HG03571 (cell line): ENCODE results near the gene LHB.
"Not testable (repeated sequence)": the region's sequence is repeated elsewhere in the genome, so short reads cannot be mapped to it uniquely, and the experiment has no call there.

Source experiments
- ATAC-seq: cut with Tn5 transposase; IDR thresholded peaks from one replicate; pipeline ENCODE4 v1.9.1; 2021; ENCODE audit not compliant: unreplicated experiment

Gene LHB

DNA sequence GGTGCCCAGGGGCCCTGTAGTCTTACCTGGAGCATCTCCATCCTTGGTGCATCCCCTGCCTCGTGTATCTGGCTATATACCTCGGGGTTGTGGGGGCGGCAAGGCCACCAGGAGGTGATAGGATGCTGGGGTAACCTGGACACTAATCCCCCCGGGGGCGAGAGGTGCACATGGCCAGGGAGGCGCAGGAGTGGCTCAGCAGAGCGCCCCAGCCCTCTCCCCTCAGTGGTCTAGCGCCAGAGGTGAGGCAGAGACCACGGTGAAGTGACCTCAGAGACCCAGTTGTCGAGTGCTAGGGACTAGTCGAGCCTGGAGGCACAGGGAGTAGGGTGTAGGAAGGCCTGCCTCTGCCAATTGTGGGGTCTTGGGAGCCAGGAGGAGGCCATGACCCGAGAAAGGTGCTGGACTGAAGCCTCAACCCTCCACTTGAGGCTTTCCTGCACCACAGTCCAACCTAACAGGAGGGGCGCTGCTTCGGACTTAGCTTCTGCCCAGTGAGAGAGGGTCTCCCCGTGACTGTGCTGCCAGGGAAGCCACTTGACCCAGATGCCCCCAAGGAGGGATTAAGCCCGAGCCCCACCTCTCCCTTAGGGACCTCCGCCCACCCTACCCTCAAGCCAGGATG lies at the start of gene LHB:
TSS of gene LHB (minus strand) at position 51 of the 625 bp plus-strand sequence. CDS start at position 41, 10 bp downstream.
- no peak for ATAC-seq

DNA sequence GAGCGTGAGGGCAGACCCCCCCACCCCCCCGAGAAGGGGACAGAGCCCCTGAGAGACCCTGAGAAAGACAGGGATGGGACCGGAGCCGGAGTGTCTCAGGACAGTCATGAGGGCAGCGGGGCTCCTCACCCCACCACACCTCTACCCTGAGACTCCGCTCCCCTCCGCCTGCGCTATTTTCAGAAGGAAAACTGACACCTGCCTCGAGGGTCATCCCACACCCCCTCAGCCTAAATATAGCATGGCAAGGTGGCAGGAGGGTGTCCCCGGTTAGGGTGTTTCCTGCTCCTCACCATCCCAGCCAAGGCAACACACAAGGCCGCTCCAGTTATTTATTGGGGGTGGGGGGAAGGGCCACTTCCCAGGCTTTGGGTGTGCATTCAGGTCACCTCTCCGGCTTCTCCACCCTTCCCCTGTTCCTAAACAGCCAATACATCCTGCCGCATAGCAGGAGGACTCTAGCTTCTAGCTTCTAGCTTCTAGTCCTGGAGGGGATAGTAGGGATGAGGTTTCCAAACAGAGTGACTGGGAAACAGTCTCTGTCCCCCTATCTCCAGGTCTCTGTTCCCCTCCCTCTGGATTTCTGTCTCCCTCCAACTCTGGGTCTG lies 49.1 kb upstream of the LHB start:
- no peak for ATAC-seq

DNA sequence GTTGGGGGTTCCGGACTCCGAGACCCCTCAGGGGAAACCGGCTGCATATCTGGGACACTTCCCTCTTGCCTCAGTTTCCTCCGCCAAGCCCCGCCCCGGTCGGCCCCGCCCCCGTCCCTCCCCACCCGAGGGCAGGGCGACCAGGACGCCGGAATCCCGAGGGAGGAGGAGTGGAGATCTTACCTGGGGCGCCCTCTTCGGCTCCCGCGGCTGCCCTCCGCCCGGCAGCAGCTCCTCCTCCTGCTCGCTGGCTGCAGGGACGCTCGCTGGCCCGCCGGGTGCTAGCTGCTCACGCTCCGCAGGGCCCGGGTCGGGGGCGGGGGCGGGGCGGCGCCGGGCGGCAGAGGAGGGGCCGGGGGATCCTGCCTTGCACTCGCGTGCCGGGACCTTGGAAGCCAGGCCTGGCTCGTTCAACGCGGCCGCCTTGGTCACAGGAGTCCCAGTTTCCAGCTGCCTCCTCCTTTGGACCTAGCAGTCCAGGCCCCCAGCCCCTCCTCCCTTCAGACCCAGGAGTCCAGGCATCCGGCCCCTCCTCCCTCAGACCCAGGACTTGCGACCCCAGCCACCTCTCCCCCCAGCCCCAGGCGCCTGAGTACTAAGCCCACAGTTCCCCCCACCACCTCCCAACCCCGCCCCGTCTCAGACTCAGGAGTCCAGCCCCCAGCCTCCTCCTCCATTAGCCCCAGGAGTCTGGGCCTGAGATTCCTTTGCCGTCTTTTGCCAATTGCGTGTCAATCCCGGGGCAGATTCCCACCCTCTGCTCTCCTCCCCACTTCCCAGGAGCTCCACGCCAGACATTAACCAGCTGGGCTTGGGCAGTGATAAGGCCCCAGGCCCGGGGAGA lies 48.1 kb upstream of the LHB start, which contains the start of gene NTF4:
TSS of gene NTF4 (minus strand) at position 51 of the 844 bp plus-strand sequence. CDS start 2,821 bp downstream, outside the sequence.
- no peak for ATAC-seq

DNA sequence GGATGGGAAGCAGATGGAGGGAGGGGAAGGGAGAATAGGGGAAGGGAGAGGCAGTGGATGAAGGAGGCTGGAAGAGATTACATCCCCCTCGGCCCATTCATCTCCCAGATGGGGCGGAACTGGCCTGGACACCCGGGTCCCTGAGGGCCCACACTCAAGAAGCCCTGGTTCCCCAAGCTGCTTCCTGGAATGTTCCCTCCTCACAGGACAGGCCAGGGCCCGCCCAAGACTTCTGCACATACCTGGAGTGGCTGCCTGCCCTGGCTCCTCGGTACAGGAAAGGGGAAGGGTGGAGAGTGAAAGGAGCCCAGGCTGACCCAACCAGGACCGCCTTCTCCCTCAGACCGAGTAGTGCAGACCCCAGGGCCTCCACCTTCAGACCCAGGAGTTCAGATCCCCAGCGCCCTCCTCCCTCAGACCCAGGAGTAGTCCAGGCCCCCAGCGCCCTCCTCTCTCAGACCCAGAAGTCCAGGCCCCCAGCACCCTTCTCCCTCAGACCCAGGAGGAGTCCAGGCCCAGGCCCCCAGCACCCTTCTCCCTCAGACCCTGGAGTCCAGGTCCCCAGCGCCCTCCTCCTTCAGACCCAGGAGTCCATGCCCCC lies 47.2 kb upstream of the LHB start:
- no peak for ATAC-seq

DNA sequence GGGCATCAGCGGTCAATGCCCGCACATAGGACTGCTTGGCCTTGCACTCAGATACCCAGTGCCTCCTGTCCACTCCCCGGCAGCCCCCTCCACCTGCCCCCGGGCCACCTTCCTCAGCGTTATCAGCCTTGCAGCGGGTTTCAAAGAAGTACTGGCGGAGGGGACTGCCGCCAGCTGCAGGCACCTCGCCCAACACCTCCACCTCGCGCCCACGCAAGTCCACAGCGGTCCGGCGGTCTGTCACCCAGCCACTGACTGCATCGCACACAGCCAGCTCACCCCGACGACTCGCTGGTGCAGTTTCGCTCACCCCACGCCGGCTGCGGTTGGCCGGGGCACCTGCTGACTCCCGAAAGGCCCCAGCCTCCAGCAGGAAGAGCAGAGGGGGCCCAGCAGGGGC lies 44.6 kb upstream of the LHB start:
- ATAC-seq: no peak

DNA sequence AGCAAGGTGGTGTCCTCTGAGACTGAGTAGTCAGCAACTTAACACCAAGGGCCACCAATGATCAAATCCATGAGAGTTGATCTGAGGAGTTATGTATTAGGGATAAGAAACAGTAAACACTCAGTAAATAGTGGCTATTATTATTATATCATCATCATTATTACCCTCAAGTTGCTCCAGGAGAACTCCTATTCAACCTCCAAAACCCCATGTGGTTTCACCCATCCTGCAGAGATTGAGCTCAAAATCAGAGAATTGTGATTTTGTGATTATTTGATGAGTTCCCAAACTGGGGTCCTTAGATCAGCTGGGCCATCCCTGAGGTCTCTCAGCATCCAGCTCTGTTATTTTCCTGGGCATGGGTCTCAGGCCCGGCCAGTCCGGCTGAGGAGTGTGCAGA lies 44.1 kb upstream of the LHB start:
- no peak for ATAC-seq

DNA sequence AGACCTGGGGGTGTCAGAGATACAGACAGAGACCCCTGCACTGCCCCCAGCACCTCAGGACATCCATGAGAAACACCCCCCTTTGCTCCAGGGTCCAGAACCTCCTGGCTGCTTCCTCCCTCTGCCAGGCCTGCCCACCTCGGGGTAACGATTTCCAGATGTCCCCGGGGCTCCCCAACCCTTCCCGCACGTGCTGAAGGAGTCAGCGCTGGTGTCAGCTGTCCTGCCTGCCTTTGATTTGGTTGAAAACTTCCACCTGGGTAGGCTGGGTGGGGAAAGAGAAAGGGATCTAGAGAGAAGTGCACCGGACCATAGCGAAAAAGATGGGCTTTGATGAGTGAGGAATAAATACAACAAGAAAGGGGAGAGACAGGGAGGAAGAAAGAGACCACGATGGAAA lies 42.2 kb upstream of the LHB start:
- no peak for ATAC-seq

DNA sequence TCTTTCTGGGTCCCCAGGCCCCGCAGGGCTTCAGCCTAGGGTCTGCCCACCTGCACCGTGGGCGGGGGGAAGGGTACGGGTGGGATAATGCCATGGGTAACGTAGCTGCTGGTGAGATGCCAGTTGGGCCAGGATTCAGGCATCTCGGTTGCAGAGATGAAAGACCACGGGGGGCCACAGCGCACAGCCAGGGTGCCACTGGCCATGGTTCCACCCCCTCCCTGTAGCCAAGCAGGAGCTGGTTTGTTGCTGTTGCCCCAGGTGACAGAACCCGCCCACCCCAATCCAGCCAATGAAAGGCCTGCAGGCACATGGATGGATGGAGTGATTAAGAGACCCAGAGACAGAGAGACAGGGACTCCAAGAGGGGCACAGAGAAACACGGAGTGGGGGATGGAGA lies 41.7 kb upstream of the LHB start:
- ATAC-seq: no peak

DNA sequence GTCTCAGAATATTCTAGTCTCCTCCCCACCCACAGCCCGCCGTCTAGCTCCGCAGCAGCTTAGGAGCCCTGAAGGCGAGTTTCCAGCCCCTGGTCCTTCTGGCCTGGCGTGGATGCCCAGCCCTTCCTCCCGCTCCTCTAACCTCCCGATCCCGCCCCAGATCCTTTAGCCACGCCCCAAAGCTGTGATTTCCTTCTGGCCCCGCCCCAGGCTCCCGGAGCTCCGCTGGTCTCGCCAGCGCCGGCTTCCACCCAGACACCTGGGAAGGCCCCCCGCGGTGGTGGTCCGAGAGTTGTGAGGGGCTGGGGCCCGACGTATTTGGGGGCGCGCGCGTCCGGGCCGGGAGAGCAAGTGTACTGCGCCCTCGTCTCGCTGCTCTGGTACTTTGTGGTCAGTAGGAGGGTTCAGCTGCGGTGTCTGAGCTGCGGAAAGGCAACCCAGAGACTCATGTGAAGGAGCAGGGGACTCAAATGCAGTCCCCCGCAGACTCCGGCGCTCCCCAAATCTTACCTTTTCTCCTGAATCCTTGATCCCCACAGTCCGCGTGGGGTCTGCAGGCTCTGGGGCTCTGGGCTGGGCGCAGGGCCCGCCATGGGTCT lies 40.8 kb upstream of the LHB start, which contains the start of gene CGB7:
TSS of gene CGB7 (minus strand) at position 114 of the 599 bp plus-strand sequence. CDS start 2,374 bp downstream, outside the sequence.
- ATAC-seq: no peak

DNA sequence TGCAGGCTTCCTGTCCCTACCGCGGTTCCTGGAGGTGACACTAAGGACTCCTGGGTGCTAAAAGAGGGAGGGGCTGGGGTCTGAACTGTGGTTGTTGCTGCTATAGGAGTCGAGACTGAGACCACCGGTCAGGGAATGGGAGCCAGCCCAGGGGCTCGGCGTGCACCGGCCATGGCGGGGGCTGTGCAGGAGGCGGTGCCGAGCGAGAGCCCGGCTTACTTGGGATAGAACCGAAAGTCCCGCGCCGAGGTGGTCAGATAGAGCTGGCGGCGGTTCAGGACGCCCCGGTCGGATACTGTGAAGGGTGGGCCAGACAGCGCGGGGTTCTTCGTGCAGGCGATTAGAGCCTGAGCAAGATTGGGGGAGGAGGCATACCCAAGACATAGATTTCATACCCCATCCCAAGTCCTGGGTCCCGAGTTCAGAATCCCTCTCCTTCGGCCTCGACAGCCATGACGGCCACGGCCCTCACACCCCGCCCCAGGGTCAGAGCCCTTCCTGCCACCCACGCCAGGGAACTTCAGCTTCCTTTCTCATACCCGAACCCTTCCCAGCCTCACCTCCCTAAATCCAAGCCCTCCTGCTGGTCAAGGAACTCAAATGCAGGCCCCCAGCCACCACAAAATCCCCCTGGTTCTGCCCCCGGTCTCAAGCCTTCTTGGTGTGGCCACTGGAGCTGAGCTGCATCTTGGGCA lies 40.2 kb upstream of the LHB start:
- ATAC-seq: not testable (repeated sequence)

DNA sequence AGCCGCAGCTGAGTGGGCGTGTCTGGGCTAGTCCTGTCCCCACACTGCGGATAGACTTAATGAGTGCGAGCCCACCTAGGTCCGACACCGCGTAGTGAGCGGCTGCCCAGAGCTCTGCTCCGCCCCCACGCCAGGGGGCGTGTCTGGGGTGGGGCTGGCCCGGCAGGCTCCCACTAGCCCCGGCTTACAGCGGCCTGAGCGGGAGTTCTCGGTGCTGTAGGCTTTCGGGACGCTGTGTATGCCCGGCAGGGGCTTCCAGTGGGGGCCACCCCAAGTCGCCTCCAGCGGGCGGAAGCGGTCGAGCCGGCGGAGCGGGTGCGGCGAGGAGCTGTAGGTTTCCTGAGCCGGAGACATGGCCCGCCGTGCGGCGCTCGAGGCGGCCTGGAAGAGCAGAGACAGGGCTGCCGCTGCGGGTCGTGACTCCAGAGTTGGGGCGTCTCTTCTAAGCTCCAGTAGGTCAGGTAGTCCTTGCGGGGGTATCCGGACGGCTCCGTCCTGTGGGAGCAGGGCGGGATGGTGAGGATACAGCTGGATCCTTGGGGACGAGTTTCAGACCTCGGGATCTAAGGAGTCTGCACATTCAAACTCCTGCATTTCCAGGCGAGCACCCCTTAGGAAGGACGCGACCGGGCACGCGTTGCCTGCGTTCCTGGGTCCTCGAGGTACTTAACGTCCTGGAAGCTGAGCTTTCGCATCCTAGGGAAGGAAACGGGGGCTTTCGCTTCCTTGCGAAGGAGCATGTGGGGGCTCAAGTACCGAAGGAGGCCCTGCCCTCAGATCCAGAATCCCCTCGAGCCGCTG lies 39.4 kb upstream of the LHB start:
- no peak for ATAC-seq

DNA sequence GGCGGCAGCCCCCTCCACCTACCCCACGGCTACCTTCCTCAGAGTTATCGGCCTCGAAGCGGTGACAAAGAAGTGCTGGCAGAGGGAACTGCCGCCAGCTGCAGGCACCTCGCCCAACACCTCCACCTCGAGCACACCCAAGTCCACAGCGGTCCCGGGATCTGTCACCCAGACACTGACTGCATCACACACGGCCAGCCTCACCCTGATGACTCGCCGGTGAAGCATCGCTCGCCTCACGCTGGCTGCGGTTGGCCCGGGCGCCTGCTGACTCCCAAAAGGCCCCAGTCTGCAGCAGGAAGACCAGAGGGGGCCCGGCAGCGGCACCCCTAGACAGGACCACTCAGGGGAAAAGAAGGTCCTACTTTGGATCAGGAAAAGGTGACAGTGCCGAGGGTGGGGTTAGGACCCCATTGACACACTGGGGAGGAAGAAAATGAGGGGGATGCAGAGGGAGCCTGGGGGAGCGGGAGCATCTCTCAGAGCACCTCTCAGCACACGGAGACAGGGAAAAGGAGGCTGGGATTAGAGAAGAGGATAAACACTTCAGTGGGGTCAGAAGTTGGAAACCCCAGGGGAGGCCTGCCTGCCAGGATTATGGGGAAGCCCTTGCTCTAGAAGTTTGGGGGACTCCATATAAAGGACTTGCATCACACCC lies 33.6 kb upstream of the LHB start:
- not testable (repeated sequence) for ATAC-seq

DNA sequence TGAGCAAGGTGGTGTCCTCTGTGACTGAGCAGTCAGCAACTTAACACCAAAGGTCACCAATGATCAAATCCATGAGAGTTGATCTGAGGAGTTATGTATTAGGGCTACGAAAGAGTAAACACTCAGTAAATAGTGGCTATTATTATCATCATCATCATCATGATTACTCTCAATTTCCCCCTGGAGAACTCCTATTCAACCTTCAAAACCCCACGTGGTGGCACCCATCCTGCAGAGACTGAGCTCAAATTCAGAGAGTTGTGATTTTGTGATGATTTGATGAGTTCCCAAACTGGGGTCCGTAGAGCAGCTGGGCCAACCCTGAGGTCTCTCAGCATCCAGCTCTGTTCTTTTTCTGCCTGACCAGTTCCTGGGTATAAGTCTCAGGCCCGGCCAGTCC lies 32.9 kb upstream of the LHB start:
- not testable (repeated sequence) for ATAC-seq

DNA sequence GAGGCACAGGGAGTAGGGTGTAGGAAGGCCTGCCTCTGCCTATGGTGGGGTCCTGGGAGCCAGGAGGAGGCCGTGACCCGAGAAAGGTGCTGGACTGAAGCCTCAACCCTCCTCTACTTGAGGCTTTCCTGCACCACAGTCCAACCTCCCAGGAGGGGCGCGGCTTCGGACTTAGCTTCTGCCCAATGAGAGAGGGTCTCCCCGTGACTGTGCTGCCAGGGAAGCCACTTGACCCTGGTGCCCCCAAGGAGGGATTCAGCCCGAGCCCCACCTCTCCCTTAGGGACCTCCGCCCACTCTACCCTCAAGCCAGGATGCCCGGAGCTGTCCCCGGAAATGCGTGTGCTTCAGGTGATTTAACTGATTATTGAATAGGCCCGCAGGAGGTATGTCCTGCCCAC lies 32.1 kb upstream of the LHB start, which contains the start of gene CGB8:
TSS of gene CGB8 (minus strand) at position 101 of the 400 bp plus-strand sequence. CDS start 372 bp downstream, outside the sequence.
- ATAC-seq: not testable (repeated sequence)

DNA sequence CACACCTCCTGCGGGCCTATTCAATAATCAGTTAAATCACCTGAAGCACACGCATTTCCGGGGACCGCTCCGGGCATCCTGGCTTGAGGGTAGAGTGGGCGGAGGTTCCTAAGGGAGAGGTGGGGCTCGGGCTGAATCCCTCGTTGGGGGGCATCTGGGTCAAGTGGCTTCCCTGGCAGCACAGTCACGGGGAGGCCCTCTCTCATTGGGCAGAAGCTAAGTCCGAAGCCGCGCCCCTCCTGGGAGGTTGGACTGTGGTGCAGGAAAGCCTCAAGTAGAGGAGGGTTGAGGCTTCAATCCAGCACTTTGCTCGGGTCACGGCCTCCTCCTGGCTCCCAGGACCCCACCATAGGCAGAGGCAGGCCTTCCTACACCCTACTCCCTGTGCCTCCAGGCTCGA lies 26.7 kb upstream of the LHB start, which contains the start of gene CGB5:
TSS of gene CGB5 (plus strand) at position 301 of the 400 bp plus-strand sequence. CDS start 362 bp downstream, outside the sequence.
- ATAC-seq: not testable (repeated sequence)

DNA sequence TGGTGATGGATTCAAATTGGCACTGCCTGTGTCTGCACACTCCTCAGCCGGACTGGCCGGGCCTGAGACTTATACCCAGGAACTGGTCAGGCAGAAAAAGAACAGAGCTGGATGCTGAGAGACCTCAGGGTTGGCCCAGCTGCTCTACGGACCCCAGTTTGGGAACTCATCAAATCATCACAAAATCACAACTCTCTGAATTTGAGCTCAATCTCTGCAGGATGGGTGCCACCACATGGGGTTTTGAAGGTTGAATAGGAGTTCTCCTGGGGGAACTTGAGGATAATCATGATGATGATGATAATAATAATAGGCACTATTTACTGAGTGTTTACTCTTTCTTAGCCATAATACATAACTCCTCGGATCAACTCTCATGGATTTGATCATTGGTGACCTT lies 25.8 kb upstream of the LHB start:
- ATAC-seq: not testable (repeated sequence)

DNA sequence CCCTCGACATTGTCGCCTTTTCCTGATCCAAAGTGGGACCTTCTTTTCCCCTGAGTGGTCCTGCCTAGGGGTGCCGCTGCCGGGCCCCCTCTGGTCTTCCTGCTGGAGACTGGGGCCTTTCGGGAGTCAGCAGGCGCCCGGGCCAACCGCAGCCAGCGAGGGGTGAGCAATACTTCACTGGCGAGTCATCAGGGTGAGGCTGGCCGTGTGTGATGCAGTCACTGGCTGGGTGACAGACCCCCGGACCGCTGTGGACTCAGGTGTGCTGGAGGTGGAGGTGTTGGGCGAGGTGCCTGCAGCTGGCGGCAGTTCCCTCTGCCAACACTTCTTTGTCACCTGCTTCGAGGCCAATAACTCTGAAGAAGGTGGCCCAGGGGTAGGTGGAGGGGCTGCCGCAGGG lies 25.3 kb upstream of the LHB start:
- no peak for ATAC-seq

DNA sequence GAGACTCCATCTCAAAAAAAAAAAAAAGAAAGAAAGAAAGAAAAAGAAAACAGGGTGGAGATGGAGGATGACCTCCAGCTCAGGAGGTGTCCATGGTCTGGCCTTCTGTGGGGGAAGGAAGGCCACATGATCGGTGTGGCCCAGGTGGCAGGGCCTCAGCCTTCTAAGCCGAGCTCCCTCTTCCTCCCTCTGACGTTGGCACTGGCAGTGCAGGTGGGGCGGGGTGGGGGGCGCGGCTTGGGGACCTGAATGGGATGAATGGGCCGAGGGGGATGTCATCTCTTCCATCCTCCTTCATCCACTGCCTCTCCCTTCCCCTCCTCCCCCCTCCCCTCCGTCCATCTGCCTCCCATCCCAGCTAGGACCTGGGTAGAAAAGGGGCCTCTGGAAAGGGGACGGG lies 22.8 kb upstream of the LHB start:
- not testable (repeated sequence) for ATAC-seq
